Measurements from ENCODE around the gene HMX1. TPM values are rescaled to one million over a fixed set of nuclear protein-coding genes. Genes with fewer than 3 reads are reported as not detected.
A peak's percentile ranks its signal among the peaks of the same experiment; 100 is the strongest.

The HMX1 gene
- total RNA-seq, 1 donor from 2014 or later, result not detected

- DNase-seq, result peak; percentile 40
- Mint-ChIP-seq H3K9me3 (no peaks in the 10 kb centered on the region), H3K27ac (no peak overlapping the region), H3K4me3 (no peak overlapping the region), H3K4me1 (no peaks in the 10 kb centered on the region), H3K36me3 (ENCODE audit: low read depth) (no peaks in the 10 kb centered on the region), H3K27me3 (no peaks in the 10 kb centered on the region)
- intact Hi-C loops (cut with micrococcal nuclease), result no loop called here
These were observed 41.6 kb upstream of the HMX1 start for GRCh38 chr4:8913121-8913857.

- Mint-ChIP-seq H3K36me3 (ENCODE audit: low read depth) (no peaks in the 10 kb centered on the region), H3K4me3 (no peak overlapping the region), H3K27me3 (no peaks in the 10 kb centered on the region), H3K27ac (no peak overlapping the region), H3K4me1 (no peaks in the 10 kb centered on the region), H3K9me3 (no peaks in the 10 kb centered on the region)
- intact Hi-C loops (cut with micrococcal nuclease), result no loop called here
- peak; percentile 33 for DNase-seq
These were observed 40.9 kb upstream of the HMX1 start for GRCh38 chr4:8912506-8912905.

GRCh38 chr4:8912089-8912455 is 40.4 kb upstream of the HMX1 start:
- H3K4me1 Mint-ChIP-seq, result no peaks in the 10 kb centered on the region
- no peak overlapping the region for H3K4me3 Mint-ChIP-seq
- DNase-seq, result no peak
- intact Hi-C loops (cut with micrococcal nuclease), result no loop called here
- no peaks in the 10 kb centered on the region for H3K36me3 Mint-ChIP-seq (ENCODE audit: low read depth)
- H3K27ac Mint-ChIP-seq, result no peak overlapping the region
- no peaks in the 10 kb centered on the region for H3K9me3 Mint-ChIP-seq
- H3K27me3 Mint-ChIP-seq, result no peaks in the 10 kb centered on the region

GRCh38 chr4:8911316-8912088 is 39.9 kb upstream of the HMX1 start:
- H3K27ac Mint-ChIP-seq, result no peak overlapping the region
- H3K4me3 Mint-ChIP-seq, result no peak overlapping the region
- DNase-seq, result no peak
- no peaks in the 10 kb centered on the region for H3K27me3 Mint-ChIP-seq
- no peaks in the 10 kb centered on the region for H3K4me1 Mint-ChIP-seq
- H3K36me3 Mint-ChIP-seq (ENCODE audit: low read depth), result no peaks in the 10 kb centered on the region
- intact Hi-C loops (cut with micrococcal nuclease), result no loop called here
- no peaks in the 10 kb centered on the region for H3K9me3 Mint-ChIP-seq

GRCh38 chr4:8910822-8911315 is 39.2 kb upstream of the HMX1 start:
- Mint-ChIP-seq H3K27me3 (no peaks in the 10 kb centered on the region), H3K36me3 (ENCODE audit: low read depth) (no peaks in the 10 kb centered on the region), H3K4me1 (no peaks in the 10 kb centered on the region), H3K9me3 (no peaks in the 10 kb centered on the region), H3K27ac (no peak overlapping the region), H3K4me3 (no peak overlapping the region)
- no peak for DNase-seq
- intact Hi-C loops (cut with micrococcal nuclease), result no loop called here

GRCh38 chr4:8910100-8910821 is 38.6 kb upstream of the HMX1 start:
- H3K27ac Mint-ChIP-seq, result no peak overlapping the region
- no peaks in the 10 kb centered on the region for H3K36me3 Mint-ChIP-seq (ENCODE audit: low read depth)
- H3K9me3 Mint-ChIP-seq, result no peaks in the 10 kb centered on the region
- intact Hi-C loops (cut with micrococcal nuclease), result no loop called here
- no peak overlapping the region for H3K4me3 Mint-ChIP-seq
- no peak for DNase-seq
- no peaks in the 10 kb centered on the region for H3K4me1 Mint-ChIP-seq
- H3K27me3 Mint-ChIP-seq, result no peaks in the 10 kb centered on the region

- no peak for DNase-seq
- Mint-ChIP-seq H3K27me3 (no peaks in the 10 kb centered on the region), H3K9me3 (no peaks in the 10 kb centered on the region), H3K4me3 (no peak overlapping the region), H3K27ac (no peak overlapping the region), H3K36me3 (ENCODE audit: low read depth) (no peaks in the 10 kb centered on the region), H3K4me1 (no peaks in the 10 kb centered on the region)
- intact Hi-C loops (cut with micrococcal nuclease), result no loop called here
These were observed 37.9 kb upstream of the HMX1 start for GRCh38 chr4:8909548-8909947.

GRCh38 chr4:8908206-8908893 is 36.7 kb upstream of the HMX1 start:
- H3K27ac Mint-ChIP-seq, result no peak overlapping the region
- no peak overlapping the region for H3K4me3 Mint-ChIP-seq
- H3K4me1 Mint-ChIP-seq, result no peaks in the 10 kb centered on the region
- DNase-seq, result no peak
- intact Hi-C loops (cut with micrococcal nuclease), result no loop called here
- H3K9me3 Mint-ChIP-seq, result no peaks in the 10 kb centered on the region
- H3K36me3 Mint-ChIP-seq (ENCODE audit: low read depth), result no peaks in the 10 kb centered on the region
- no peaks in the 10 kb centered on the region for H3K27me3 Mint-ChIP-seq

GRCh38 chr4:8907596-8908205 is 36.1 kb upstream of the HMX1 start:
- DNase-seq, result no peak
- Mint-ChIP-seq H3K27me3 (no peaks in the 10 kb centered on the region), H3K27ac (no peak overlapping the region), H3K9me3 (no peaks in the 10 kb centered on the region), H3K36me3 (ENCODE audit: low read depth) (no peaks in the 10 kb centered on the region), H3K4me3 (no peak overlapping the region), H3K4me1 (no peaks in the 10 kb centered on the region)
- intact Hi-C loops (cut with micrococcal nuclease), result no loop called here

GRCh38 chr4:8906991-8907595 is 35.5 kb upstream of the HMX1 start:
- intact Hi-C loops (cut with micrococcal nuclease), result no loop called here
- DNase-seq, result no peak
- H3K9me3 Mint-ChIP-seq, result no peaks in the 10 kb centered on the region
- H3K4me1 Mint-ChIP-seq, result no peaks in the 10 kb centered on the region
- H3K27ac Mint-ChIP-seq, result no peak overlapping the region
- H3K36me3 Mint-ChIP-seq (ENCODE audit: low read depth), result no peaks in the 10 kb centered on the region
- no peaks in the 10 kb centered on the region for H3K27me3 Mint-ChIP-seq
- no peak overlapping the region for H3K4me3 Mint-ChIP-seq

- no peak for DNase-seq
- Mint-ChIP-seq H3K9me3 (peaks cover 3% of the 10 kb centered on the region), H3K4me1 (no peaks in the 10 kb centered on the region)
These were observed 35.0 kb upstream of the HMX1 start for GRCh38 chr4:8906668-8906970.

GRCh38 chr4:8905773-8906667 is 34.4 kb upstream of the HMX1 start:
- intact Hi-C loops (cut with micrococcal nuclease), result no loop called here
- Mint-ChIP-seq H3K27me3 (no peaks in the 10 kb centered on the region), H3K27ac (no peak overlapping the region), H3K4me3 (no peak overlapping the region), H3K9me3 (peaks cover 3% of the 10 kb centered on the region), H3K36me3 (ENCODE audit: low read depth) (no peaks in the 10 kb centered on the region), H3K4me1 (no peaks in the 10 kb centered on the region)
- no peak for DNase-seq

More at GRCh38 chr4:8906668-8906970, 35.0 kb upstream of the HMX1 start:
- Mint-ChIP-seq H3K4me3 (no peak overlapping the region), H3K27me3 (no peaks in the 10 kb centered on the region), H3K36me3 (ENCODE audit: low read depth) (no peaks in the 10 kb centered on the region), H3K27ac (no peak overlapping the region)
- intact Hi-C loops (cut with micrococcal nuclease), result no loop called here

All from activated CD4-positive, alpha-beta T cell treated with anti-CD3 and anti-CD28 coated beads, Interleukin-2, amount 10 ng/mL, durations not matched to agents 24 days and 14 days (primary cell).